ENCODE data around the gene ZNF296. TPM values are rescaled to one million over a fixed set of nuclear protein-coding genes. Genes with fewer than 3 reads are reported as not detected.

ZNF296 gene
- total and polyA plus RNA-seq, 2 experiments from 2014 or later: 1.6 to 3.4 TPM

- H3K4me1 ChIP-seq (ENCODE audit: low read depth): peaks cover 19% of the 10 kb centered on the region
- peak overlapping the region; percentile 86 for H3K4me3 ChIP-seq
- DNase-seq (ENCODE audit: low read depth in 1 of 2, low spot score in 1 of 2): no peak
- H3K9me3 ChIP-seq (ENCODE audit: low read depth): no peaks in the 10 kb centered on the region
- H3K27ac ChIP-seq: peak overlapping the region; percentile 88
- TF ChIP-seq, protein P1, sequence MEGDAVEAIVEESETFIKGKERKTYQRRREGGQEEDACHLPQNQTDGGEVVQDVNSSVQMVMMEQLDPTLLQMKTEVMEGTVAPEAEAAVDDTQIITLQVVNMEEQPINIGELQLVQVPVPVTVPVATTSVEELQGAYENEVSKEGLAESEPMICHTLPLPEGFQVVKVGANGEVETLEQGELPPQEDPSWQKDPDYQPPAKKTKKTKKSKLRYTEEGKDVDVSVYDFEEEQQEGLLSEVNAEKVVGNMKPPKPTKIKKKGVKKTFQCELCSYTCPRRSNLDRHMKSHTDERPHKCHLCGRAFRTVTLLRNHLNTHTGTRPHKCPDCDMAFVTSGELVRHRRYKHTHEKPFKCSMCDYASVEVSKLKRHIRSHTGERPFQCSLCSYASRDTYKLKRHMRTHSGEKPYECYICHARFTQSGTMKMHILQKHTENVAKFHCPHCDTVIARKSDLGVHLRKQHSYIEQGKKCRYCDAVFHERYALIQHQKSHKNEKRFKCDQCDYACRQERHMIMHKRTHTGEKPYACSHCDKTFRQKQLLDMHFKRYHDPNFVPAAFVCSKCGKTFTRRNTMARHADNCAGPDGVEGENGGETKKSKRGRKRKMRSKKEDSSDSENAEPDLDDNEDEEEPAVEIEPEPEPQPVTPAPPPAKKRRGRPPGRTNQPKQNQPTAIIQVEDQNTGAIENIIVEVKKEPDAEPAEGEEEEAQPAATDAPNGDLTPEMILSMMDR (IDR thresholded peaks at IDR 0.05; ENCODE audit: low read depth, low read length): no peak
- no peaks in the 10 kb centered on the region for H3K27me3 ChIP-seq
- H3K36me3 ChIP-seq: peaks cover 2% of the 10 kb centered on the region
Measured at GRCh38 chr19:45078390-45079062, 2.2 kb upstream of the ZNF296 start.

- H3K27me3 ChIP-seq: no peaks in the 10 kb centered on the region
- H3K9me3 ChIP-seq (ENCODE audit: low read depth): no peaks in the 10 kb centered on the region
- DNase-seq (ENCODE audit: low read depth in 1 of 2, low spot score in 1 of 2): no peak
- H3K27ac ChIP-seq: no peak overlapping the region
- no peaks in the 10 kb centered on the region for H3K36me3 ChIP-seq
- TF ChIP-seq, protein P1 (IDR thresholded peaks at IDR 0.05; ENCODE audit: low read depth, low read length): no peak
- H3K4me3 ChIP-seq: peak overlapping the region; percentile 2
- H3K4me1 ChIP-seq (ENCODE audit: low read depth): peaks cover 19% of the 10 kb centered on the region
Measured at GRCh38 chr19:45076851-45077730, 813 bp upstream of the ZNF296 start.

GRCh38 chr19:45075301-45076028 lies 813 bp downstream of the ZNF296 start:
- Histone ChIP-seq H3K36me3 (peaks cover 7% of the 10 kb centered on the region), H3K4me1 (ENCODE audit: low read depth) (peaks cover 17% of the 10 kb centered on the region), H3K27ac (no peak overlapping the region), H3K9me3 (ENCODE audit: low read depth) (no peaks in the 10 kb centered on the region), H3K4me3 (peak overlapping the region; percentile 2), H3K27me3 (no peaks in the 10 kb centered on the region)
- TF ChIP-seq, protein P1 (IDR thresholded peaks at IDR 0.05; ENCODE audit: low read depth, low read length): no peak
- DNase-seq (ENCODE audit: low read depth in 1 of 2, low spot score in 1 of 2): peak; percentile 19 to 51

- peaks cover 11% of the 10 kb centered on the region for H3K4me1 ChIP-seq (ENCODE audit: low read depth)
- no peak overlapping the region for H3K27ac ChIP-seq
- no peaks in the 10 kb centered on the region for H3K9me3 ChIP-seq (ENCODE audit: low read depth)
- H3K27me3 ChIP-seq: no peaks in the 10 kb centered on the region
- H3K4me3 ChIP-seq: no peak overlapping the region
- DNase-seq (ENCODE audit: low read depth in 1 of 2, low spot score in 1 of 2): no peak
- H3K36me3 ChIP-seq: peaks cover 13% of the 10 kb centered on the region
- TF ChIP-seq, protein P1 (IDR thresholded peaks at IDR 0.05; ENCODE audit: low read depth, low read length): no peak
Measured at GRCh38 chr19:45074744-45075300, 1.5 kb downstream of the ZNF296 start.
